AG04450 (cell line): ENCODE data around the gene GRXCR1. TPM values are rescaled to one million over a fixed set of nuclear protein-coding genes. Genes with fewer than 3 reads are reported as not detected.

Experiments
- CTCF ChIA-PET: fragments of 300-600, 350-600 bp; formaldehyde crosslinking; extraction: SDS; loops from one replicate; lab custom pipeline; 2022; ENCODE audit warnings: antibody characterized with exemption, inconsistent platforms; lab: Charles Lee
- POLR2A ChIA-PET: fragments of 350-600 bp; formaldehyde crosslinking; extraction: SDS; loops from one replicate; lab custom pipeline; 2021; ENCODE audit warnings: antibody characterized with exemption, inconsistent platforms; lab: Yijun Ruan, JAX
- DNase-seq: peaks from one replicate; pipeline ENCODE4 v3.0.0-alpha.2; 2011; ENCODE audit warnings: low read depth, low spot score
- H3K27ac ChIP-seq: one replicate; pipeline ENCODE4 v1.5.1; 2012; ENCODE audit warnings: low read depth, low read length, control low read depth
- H3K27me3 ChIP-seq: one replicate; pipeline ENCODE4 v1.6.0; 2012; ENCODE audit warnings: low read length; ENCODE audit not compliant: control insufficient read depth, insufficient read depth
- H3K4me3 ChIP-seq: 2 replicates; pipeline ENCODE4 v1.5.1; 2011; ENCODE audit warnings: mild to moderate bottlenecking, low read depth, low read length, control low read depth
- H3K9me3 ChIP-seq: 2 replicates; pipeline ENCODE4 v1.5.1; 2012; ENCODE audit warnings: low read length; ENCODE audit not compliant: control insufficient read depth, insufficient read depth
- polyA plus RNA-seq: library from polyadenylated mRNA; depleted of rRNA; stranded (reverse); fragments of >200 nt; gene quantifications from 2 replicates; pipeline ENCODE4 v1.2.3, GENCODE V29; 2011
- TF ChIP-seq, protein P1 (sequence below): IDR thresholded peaks from 2 replicates; pipeline ENCODE4 v1.5.1; 2011; ENCODE audit warnings: low read depth, low read length, control low read depth, inconsistent platforms

Gene GRXCR1
- polyA plus RNA-seq, 1 experiment: not detected

DNA sequence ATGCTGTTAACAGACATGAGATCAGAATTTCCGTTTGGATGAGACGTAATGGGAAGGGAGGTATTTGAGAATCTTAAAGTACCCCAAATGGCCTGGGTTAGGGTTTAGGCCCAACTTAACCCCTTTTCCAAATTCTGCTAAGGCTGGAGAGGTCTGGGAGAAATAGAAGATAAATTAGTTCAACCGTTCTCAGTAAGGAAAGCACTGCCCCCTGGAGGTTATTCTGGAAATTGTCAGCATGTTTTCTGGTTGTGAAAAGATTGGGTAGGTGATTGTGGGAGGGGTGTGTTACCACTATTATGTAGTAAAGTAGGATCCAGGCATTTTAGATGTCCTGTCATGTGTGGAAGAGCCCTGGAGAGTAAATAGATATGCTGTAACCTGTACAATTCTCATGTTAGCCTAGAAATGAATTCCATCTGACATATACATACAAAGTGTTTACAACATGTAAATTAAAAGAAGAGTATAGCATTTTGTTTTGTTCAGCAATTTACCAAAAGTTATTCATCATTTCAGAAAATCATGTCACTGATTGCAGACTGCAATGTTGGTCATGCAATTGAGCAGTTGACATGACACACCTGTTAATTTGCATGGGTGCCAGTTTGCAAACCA is 26.8 kb upstream of the GRXCR1 start:
- DNase-seq: no peak
- no peaks in the 10 kb centered on the region for H3K27me3 ChIP-seq
- TF ChIP-seq, protein P1, sequence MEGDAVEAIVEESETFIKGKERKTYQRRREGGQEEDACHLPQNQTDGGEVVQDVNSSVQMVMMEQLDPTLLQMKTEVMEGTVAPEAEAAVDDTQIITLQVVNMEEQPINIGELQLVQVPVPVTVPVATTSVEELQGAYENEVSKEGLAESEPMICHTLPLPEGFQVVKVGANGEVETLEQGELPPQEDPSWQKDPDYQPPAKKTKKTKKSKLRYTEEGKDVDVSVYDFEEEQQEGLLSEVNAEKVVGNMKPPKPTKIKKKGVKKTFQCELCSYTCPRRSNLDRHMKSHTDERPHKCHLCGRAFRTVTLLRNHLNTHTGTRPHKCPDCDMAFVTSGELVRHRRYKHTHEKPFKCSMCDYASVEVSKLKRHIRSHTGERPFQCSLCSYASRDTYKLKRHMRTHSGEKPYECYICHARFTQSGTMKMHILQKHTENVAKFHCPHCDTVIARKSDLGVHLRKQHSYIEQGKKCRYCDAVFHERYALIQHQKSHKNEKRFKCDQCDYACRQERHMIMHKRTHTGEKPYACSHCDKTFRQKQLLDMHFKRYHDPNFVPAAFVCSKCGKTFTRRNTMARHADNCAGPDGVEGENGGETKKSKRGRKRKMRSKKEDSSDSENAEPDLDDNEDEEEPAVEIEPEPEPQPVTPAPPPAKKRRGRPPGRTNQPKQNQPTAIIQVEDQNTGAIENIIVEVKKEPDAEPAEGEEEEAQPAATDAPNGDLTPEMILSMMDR: peak; percentile 64
- ChIA-PET CTCF (interaction anchor here (0.7 to 2.6 kb wide), 6 partner anchors 9 to 297 kb away, joined by 3 to 31 read pairs (median 4); no protein-coding TSS in a partner anchor), POLR2A (no interaction called here)
- H3K4me3 ChIP-seq: no peak overlapping the region
- H3K9me3 ChIP-seq: peaks cover 2% of the 10 kb centered on the region
- H3K27ac ChIP-seq: no peak overlapping the region

- POLR2A ChIA-PET: no interaction called here
These were observed 21.3 kb upstream of the GRXCR1 start for GRCh38 chr4:42871261-42871660.

DNA sequence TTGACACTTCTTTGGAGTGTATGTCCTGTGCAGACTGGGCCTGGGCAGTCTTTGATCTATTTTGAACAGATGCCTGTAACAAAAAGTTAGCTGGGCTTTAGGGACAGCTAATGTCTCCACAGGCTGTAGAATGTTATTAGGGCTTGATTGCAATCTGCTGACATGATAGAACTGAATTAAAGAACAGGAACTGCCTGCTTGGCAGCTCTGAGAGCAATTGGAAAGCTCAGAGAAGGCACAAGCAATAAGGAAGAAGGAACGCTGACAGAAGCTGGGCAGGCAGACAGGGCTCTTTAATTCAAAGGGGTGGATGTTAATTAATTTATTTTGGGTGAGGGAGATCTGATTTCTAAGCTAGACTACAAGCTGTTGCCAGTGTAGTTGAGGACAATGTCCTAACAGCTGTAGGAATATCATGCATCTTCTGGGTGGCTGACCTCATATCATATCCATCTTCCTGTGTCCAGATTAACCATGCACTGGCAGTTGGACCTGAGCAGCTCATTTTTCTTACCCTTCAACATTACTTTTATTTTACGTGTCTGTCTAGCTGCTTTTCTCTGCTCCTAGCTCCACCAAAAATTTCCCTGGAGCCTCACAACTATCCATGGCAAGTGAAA is 20.7 kb upstream of the GRXCR1 start:
- H3K27ac ChIP-seq: no peak overlapping the region
- H3K9me3 ChIP-seq: peaks cover 2% of the 10 kb centered on the region; the same call in 1 of the 2 replicates
- POLR2A ChIA-PET: no interaction called here
- TF ChIP-seq, protein P1: no peak
- DNase-seq: no peak
- no peaks in the 10 kb centered on the region for H3K27me3 ChIP-seq
- H3K4me3 ChIP-seq: no peak overlapping the region
- CTCF ChIA-PET: no interaction called here

More at GRCh38 chr4:42871261-42871660, 21.3 kb upstream of the GRXCR1 start:
- no peak for DNase-seq
- Histone ChIP-seq H3K4me3 (no peak overlapping the region), H3K27ac (no peak overlapping the region), H3K9me3 (peaks cover 2% of the 10 kb centered on the region; the same call in 1 of the 2 replicates), H3K27me3 (no peaks in the 10 kb centered on the region)
- CTCF ChIA-PET: no interaction called here
- TF ChIP-seq, protein P1: no peak

DNA sequence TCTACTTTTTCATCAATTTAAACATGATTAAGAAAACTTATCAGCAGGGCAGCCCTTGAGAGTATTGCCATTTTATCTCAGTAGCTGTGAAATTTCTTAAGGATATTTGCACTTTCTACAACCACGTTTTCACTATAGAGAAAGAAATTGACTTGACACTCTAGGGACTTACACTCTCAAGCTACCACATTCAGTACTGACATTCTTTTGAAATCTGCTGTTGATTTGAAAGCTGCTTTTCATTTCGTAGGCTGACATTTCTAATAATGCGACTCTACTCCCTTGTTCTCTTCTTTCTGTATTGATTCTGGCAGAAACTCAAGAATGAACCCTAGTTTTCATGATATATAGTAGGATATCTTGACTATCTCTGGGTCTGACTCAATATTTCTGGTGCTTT is 13.7 kb upstream of the GRXCR1 start:
- H3K9me3 ChIP-seq: no peaks in the 10 kb centered on the region

GRCh38 chr4:42881253-42881652 is 11.3 kb upstream of the GRXCR1 start:
- Histone ChIP-seq H3K27me3 (no peaks in the 10 kb centered on the region), H3K4me3 (no peak overlapping the region), H3K9me3 (no peaks in the 10 kb centered on the region), H3K27ac (no peak overlapping the region)
- POLR2A ChIA-PET: no interaction called here
- CTCF ChIA-PET: no interaction called here
- TF ChIP-seq, protein P1: no peak
- no peak for DNase-seq

More for the DNA sequence above, 13.7 kb upstream of the GRXCR1 start:
- TF ChIP-seq, protein P1: no peak
- no peak overlapping the region for H3K4me3 ChIP-seq
- ChIA-PET POLR2A (no interaction called here), CTCF (no interaction called here)
- H3K27ac ChIP-seq: no peak overlapping the region
- DNase-seq: no peak
- H3K27me3 ChIP-seq: no peaks in the 10 kb centered on the region
